Pancreas (tissue), 10 donors: ENCODE results near the gene PEX1. TPM values are rescaled to one million over a fixed set of nuclear protein-coding genes. Genes with fewer than 3 reads are reported as not detected.
A peak's percentile ranks its signal among the peaks of the same experiment; 100 is the strongest.
"Not testable (repeated sequence)": the region's sequence is repeated elsewhere in the genome, so short reads cannot be mapped to it uniquely, and the experiment has no call there.

ENCODE experiments used
- ATAC-seq, 4 donors: fragments of 200-7000 bp; cut with Tn5 transposase; one replicate each; pipeline versions ENCODE4 v1.8.0 to v1.9.1; 2020; ENCODE audit warnings: mild to moderate bottlenecking in 4 of 4, moderate library complexity in 4 of 4
- DNase-seq, 6 donors: peaks; one replicate each; pipeline ENCODE4 v3.0.0-alpha.2; 2020
- FAIRE-seq: peaks from 2 replicates; lab custom pipeline; 2012; peaks lifted over from hg19 to GRCh38; lab: Jason Lieb, UNC
- H3K27ac ChIP-seq, 4 donors: fragments of 200-600 bp; sonication (generic); 1 replicate in 3 of 4; 2 replicates in 1 of 4; pipeline versions ENCODE4 v1.5.0 to v1.8.0; 2020
- H3K27me3 ChIP-seq, 4 donors: fragments of 200-600 bp; one replicate each; pipeline ENCODE4 v1.8.0; 2021
- H3K36me3 ChIP-seq, 3 donors: fragments of 200-600 bp; sonication (generic) in 1 of 3; one replicate each; pipeline versions ENCODE4 v1.5.0 to v1.8.0; 2020 to 2021
- H3K4me1 ChIP-seq, 3 donors: fragments of 200-600 bp; one replicate each; pipeline ENCODE4 v1.8.0; 2021
- H3K4me3 ChIP-seq, 4 donors: fragments of 200-600 bp; sonication (generic) in 2 of 4; one replicate each; pipeline versions ENCODE4 v1.5.0 to v1.8.0; 2020 to 2021
- H3K9me3 ChIP-seq, 4 donors: fragments of 200-600 bp; one replicate each; pipeline ENCODE4 v1.8.0; 2021
- WGBS, 2 donors: extraction: QIAGEN DNeasy Blood & Tissue Kit; methylation state at CpG; one replicate each; pipeline ENCODE4 v1.1.7; 2013; 5-methylcytosine and 5-hydroxymethylcytosine counted together
- intact Hi-C, 3 donors: fragments of 100-400 bp; cut with DNase I; formaldehyde crosslinking; loops; one replicate each; pipeline versions ENCODE4 v1.11.1 to v1.14.2; 2022
- polyA plus RNA-seq, 2 donors: library from polyadenylated mRNA; stranded (reverse); fragments of 200-250 nt; gene quantifications; one replicate each; pipeline ENCODE4 v1.2.3, GENCODE V29; 2013
- total RNA-seq, 6 donors: library from RNA; stranded (reverse); fragmentation: NEBNext Ultra II Directional in 4 of 6; extraction: Animal tissue kit (Norgen Biotek cat#: 25700) in 4 of 6; gene quantifications; one replicate each; pipeline versions ENCODE4 v1.2.1 to v1.2.4, GENCODE V29; 2021 to 2023
- TF ChIP-seq, protein P1 (sequence below), 4 donors: fragments of 200-600 bp; sonication (generic) in 3 of 4; IDR thresholded peaks; one replicate each; pipeline versions ENCODE4 v1.5.0 to v1.8.0; 2021; ENCODE audit warnings: antibody characterized with exemption in 4 of 4
- donor health status: healthy with polysubstance abuse.
- donor health status: DM: no; HTN: no; CAD: no; lungs with moderate emphysema.
- donor health status: DM: no; HTN: no; CAD: no.
- donor health status: control.
- donor health status: control.
- donor health status: Bipolar disorder and iron deficiency.
- donor health status: DM: yes; HTN: yes; CAD: no.
- donor health status: DM: no; HTN: no; CAD: no.
- donor health status: DM: no; HTN: no; CAD: no.
- donor health status: DM: yes; HTN: yes; CAD: no.

The PEX1 gene
- total and polyA plus RNA-seq, 8 donors = 7.6 to 20.8 (median 10.5) TPM

DNA sequence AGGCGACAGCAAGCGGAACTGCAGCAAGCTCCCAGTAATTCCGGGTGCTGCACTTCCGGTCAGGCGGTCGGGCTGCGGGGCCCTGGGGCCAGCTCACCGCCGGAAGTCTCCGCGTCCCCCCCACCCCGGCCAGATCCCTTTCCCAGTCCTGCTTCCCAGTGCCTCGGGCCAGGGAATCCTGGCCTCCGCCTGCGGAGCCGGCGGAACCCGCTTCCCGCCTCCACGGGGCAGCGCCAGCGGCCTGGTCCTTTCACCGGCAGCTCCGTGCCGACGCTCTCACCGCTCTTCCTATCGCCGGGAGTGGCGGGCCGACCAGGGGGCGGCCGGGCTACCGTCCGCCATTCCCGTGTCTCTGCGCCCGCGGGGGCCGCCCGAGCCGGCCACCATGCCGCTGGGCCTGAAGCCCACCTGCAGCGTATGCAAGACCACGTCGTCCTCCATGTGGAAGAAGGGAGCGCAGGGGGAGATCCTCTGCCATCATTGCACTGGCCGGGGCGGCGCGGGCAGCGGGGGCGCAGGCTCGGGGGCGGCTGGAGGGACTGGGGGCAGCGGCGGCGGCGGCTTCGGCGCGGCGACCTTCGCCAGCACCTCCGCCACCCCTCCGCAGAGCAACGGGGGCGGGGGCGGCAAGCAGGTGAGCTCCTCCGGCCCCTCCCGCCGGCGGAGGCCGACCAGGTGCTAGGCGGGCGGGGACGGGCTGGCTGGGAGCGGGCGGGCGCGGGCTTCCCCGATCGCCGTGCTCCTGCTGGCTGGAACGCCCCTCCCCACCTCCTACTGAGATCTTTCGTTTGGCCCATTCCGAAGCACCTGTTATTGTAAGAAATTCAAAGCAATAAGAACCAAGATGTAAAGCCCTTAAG is 80.7 kb downstream of the PEX1 start, which contains the start of gene GATAD1:
TSS of gene GATAD1 (plus strand) at position 138 of the 860 bp plus-strand sequence. CDS start at position 386, 248 bp downstream.
- intact Hi-C loops = loop anchor here in 1 of 3 donors (10.0 kb wide), 1 partner anchor 313 kb away; the partner anchor contains the start of gene CYP51A1
- ATAC-seq (peak; percentile 95 to 99 (median 96)), DNase-seq (peak; percentile 91 to 96 (median 94)), FAIRE-seq (no peak)
- TF ChIP-seq, protein P1, sequence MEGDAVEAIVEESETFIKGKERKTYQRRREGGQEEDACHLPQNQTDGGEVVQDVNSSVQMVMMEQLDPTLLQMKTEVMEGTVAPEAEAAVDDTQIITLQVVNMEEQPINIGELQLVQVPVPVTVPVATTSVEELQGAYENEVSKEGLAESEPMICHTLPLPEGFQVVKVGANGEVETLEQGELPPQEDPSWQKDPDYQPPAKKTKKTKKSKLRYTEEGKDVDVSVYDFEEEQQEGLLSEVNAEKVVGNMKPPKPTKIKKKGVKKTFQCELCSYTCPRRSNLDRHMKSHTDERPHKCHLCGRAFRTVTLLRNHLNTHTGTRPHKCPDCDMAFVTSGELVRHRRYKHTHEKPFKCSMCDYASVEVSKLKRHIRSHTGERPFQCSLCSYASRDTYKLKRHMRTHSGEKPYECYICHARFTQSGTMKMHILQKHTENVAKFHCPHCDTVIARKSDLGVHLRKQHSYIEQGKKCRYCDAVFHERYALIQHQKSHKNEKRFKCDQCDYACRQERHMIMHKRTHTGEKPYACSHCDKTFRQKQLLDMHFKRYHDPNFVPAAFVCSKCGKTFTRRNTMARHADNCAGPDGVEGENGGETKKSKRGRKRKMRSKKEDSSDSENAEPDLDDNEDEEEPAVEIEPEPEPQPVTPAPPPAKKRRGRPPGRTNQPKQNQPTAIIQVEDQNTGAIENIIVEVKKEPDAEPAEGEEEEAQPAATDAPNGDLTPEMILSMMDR (IDR thresholded peaks at IDR 0.05) = peak in 3 of 4 donors; percentile 89 to 92 (median 90)
- no peaks in the 10 kb centered on the region for H3K27me3 ChIP-seq
- H3K27ac ChIP-seq = peak within 1 kb of the TSS; percentile 94 to 99 (median 98)
- peaks cover 13 to 17% (median 15%) of the 10 kb centered on the region in 3 donors for H3K4me1 ChIP-seq
- H3K36me3 ChIP-seq = peaks cover 0 to 9% (median 0%) of the 10 kb centered on the region in 3 donors
- H3K4me3 ChIP-seq = peak within 1 kb of the TSS; percentile 84 to 99 (median 97)
- 0% methylated on average over 64 to 87 of the region's 87 CpGs for WGBS, 2 donors
- no peaks in the 10 kb centered on the region for H3K9me3 ChIP-seq

DNA sequence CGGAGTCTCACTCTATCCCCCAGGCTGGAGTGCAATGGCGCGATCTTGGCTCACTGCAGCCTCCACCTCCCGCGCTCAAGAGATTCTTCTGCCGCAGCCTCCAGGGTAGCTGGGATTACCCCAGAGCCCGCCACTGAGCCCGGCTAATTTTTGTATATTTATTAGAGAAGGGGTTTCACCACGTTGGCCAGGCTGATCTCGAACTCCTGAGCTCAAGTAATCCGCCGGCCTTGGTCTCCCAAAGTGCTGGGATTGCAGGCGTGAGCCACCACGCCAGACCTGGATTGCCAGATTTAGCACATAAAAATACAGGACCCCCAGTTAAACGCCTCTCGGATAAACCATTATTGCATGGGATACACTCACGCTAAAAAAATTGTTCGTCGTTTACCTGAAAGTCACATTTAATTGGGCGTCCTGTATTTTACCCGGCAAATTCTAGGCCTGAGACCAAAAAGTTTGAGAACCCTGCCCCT is 81.4 kb downstream of the PEX1 start:
- Histone ChIP-seq H3K4me1 (peaks cover 13 to 17% (median 15%) of the 10 kb centered on the region in 3 donors), H3K9me3 (no peaks in the 10 kb centered on the region), H3K27ac (peak overlapping the region; percentile 94 to 99 (median 98)), H3K36me3 (peaks cover 0 to 4% (median 0%) of the 10 kb centered on the region in 3 donors), H3K4me3 (peak overlapping the region in 3 of 4 donors; percentile 84 to 99 (median 98)), H3K27me3 (no peaks in the 10 kb centered on the region)
- FAIRE-seq = peak; percentile 67
- peak in 1 of 6 donors; percentile 27 for DNase-seq
- ATAC-seq = no peak
- WGBS, 2 donors = 52 to 54% methylated on average over 21 of the region's 21 CpGs
- intact Hi-C loops = loop anchor here in 1 of 3 donors (10.0 kb wide), 1 partner anchor 312 kb away; the partner anchor contains the start of gene CYP51A1
- TF ChIP-seq, protein P1 (IDR thresholded peaks at IDR 0.05) = peak in 1 of 4 donors; percentile 83

DNA sequence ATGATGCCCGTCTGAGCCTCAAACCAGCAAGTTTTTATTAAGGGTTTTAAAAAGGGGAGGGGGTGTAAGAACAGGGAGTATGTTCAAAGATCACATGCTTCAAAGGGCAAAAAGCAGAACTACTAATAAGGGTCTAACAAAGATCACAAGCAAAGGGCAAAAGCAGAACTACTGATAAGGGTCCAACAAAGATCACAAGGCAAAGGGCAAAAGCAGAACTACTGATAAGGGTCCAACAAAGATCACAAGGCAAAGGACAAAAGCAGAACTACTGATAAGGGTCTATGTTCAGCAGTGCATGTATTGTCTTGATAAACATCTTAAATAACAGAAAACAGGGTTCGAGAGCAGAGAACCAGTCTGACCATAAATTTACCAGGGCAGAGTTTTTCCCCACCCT is 85.6 kb downstream of the PEX1 start:
- H3K36me3 ChIP-seq, ATAC-seq, H3K4me1 ChIP-seq, H3K9me3 ChIP-seq, H3K4me3 ChIP-seq, FAIRE-seq, DNase-seq, H3K27ac ChIP-seq, H3K27me3 ChIP-seq: not testable (repeated sequence)
- WGBS, 2 donors = 86 to 95% methylated on average over 2 of the region's 2 CpGs
- intact Hi-C loops = loop anchor here in 1 of 3 donors (10.0 kb wide), 1 partner anchor 308 kb away; the partner anchor contains the start of gene CYP51A1

DNA sequence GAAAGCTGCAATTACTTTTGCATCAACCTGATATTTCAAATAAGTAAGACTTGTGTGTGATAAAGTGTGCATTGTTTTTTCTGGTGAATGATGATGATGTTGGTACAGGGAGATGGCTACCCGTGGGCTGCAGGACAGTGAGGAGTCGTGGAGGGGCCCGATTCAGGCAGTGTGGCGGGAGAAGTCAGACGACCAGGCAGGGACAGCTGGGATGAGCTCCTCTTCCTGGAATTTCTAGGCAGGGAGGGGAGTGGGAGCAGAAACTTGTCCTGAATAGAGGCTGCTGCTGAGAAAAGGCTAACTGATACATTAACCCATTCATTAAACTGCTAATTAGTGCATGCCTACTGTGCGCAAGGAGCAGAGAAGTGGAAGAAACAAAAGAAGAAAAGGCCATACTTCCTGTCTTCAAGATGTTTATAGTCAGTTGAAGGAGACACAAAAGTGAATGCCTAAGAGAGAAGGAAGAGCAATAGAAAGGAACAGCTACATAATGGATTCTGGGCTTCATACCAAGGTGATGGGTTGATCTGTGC is 90.3 kb downstream of the PEX1 start:
- TF ChIP-seq, protein P1 (IDR thresholded peaks at IDR 0.05) = no peak
- H3K4me3 ChIP-seq = no peak overlapping the region
- FAIRE-seq (no peak), ATAC-seq (no peak), DNase-seq (no peak)
- H3K9me3 ChIP-seq = no peaks in the 10 kb centered on the region
- H3K27me3 ChIP-seq = no peaks in the 10 kb centered on the region
- H3K4me1 ChIP-seq = no peaks in the 10 kb centered on the region
- 69 to 81% methylated on average over 6 of the region's 6 CpGs for WGBS, 2 donors
- intact Hi-C loops = no loop called here
- no peak overlapping the region for H3K27ac ChIP-seq
- no peaks in the 10 kb centered on the region for H3K36me3 ChIP-seq

Other genes starting within 250 kb of the PEX1 start
- gene GATAD1, start 81.0 kb downstream of the PEX1 start, total RNA-seq = 10 to 100 TPM; 16.5 to 21.2 (median 20.0) TPM
- 10 to 100 TPM; 19.8 to 30.1 TPM for gene GATAD1, start 81.0 kb downstream of the PEX1 start, polyA plus RNA-seq
- not detected for gene ERVW-1, start 50.6 kb downstream of the PEX1 start, total RNA-seq
- gene ERVW-1, start 50.6 kb downstream of the PEX1 start, polyA plus RNA-seq = not detected
- 1 to 10 TPM; 4.4 to 8.3 (median 5.1) TPM for gene RBM48, start 275 bp upstream of the PEX1 start, total RNA-seq
- gene RBM48, start 275 bp upstream of the PEX1 start, polyA plus RNA-seq = 1 to 10 TPM; 2.7 to 6.0 TPM
- gene FAM133B, start 61.9 kb upstream of the PEX1 start, total RNA-seq = 10 to 100 TPM in 4 of 6 donors, 1 to 10 TPM in 2; 8.0 to 12.1 (median 10.4) TPM
- 10 to 100 TPM; 16.1 to 21.6 TPM for gene FAM133B, start 61.9 kb upstream of the PEX1 start, polyA plus RNA-seq